HEK293T (cell line): ENCODE measurements around the gene ZIC5.

Experiments used
- CTCF ChIA-PET: fragments of 350-600 bp; formaldehyde crosslinking; extraction: SDS; loops from one replicate; lab custom pipeline; 2021; ENCODE audit warnings: antibody characterized with exemption, inconsistent platforms; lab: Yijun Ruan, JAX
- POLR2A ChIA-PET: fragments of 350-600 bp; formaldehyde crosslinking; extraction: SDS; loops from one replicate; lab custom pipeline; 2020; ENCODE audit warnings: antibody characterized with exemption, inconsistent platforms; lab: Yijun Ruan, JAX
- DNase-seq: peaks from one replicate; pipeline ENCODE4 v3.0.0; 2012; ENCODE audit warnings: mixed read lengths; ENCODE audit errors: extremely low spot score
- ARNT ChIP-seq: fragments of 450-650 bp; IDR thresholded peaks from 2 replicates; pipeline ENCODE4 v1.6.1; 2017; ENCODE audit warnings: mild to moderate bottlenecking
- BHLHE40 ChIP-seq: fragments of 450-650 bp; IDR thresholded peaks from 2 replicates; pipeline ENCODE4 v1.6.1; 2016; ENCODE audit warnings: mild to moderate bottlenecking, moderate library complexity, borderline replicate concordance
- CTBP1 ChIP-seq: fragments of 450-650 bp; IDR thresholded peaks from 2 replicates; pipeline ENCODE4 v1.6.1; 2016; ENCODE audit warnings: borderline replicate concordance
- ELF4 ChIP-seq: fragments of 450-650 bp; IDR thresholded peaks from 2 replicates; pipeline ENCODE4 v1.6.1; 2017; ENCODE audit warnings: antibody characterized with exemption
- FOXA1 ChIP-seq: fragments of 450-650 bp; IDR thresholded peaks from 2 replicates; pipeline ENCODE4 v1.6.1; 2016; ENCODE audit warnings: mild to moderate bottlenecking
- FOXK2 ChIP-seq: fragments of 450-650 bp; IDR thresholded peaks from 2 replicates; pipeline ENCODE4 v1.6.1; 2016; ENCODE audit warnings: mild to moderate bottlenecking
- FOXM1 ChIP-seq: fragments of 450-650 bp; IDR thresholded peaks from 2 replicates; pipeline ENCODE4 v1.6.1; 2017; ENCODE audit warnings: mild to moderate bottlenecking, borderline replicate concordance
- HDGF ChIP-seq: fragments of 450-650 bp; IDR thresholded peaks from 2 replicates; pipeline ENCODE4 v1.6.1; 2017; ENCODE audit warnings: antibody characterized with exemption, borderline replicate concordance
- L3MBTL2 ChIP-seq: fragments of 450-650 bp; conservative IDR thresholded peaks from 2 replicates; pipeline ENCODE4 v1.6.1; 2016; ENCODE audit warnings: mild to moderate bottlenecking
- LEF1 ChIP-seq: fragments of 450-650 bp; IDR thresholded peaks from 2 replicates; pipeline ENCODE4 v1.6.1; 2017; ENCODE audit warnings: mild to moderate bottlenecking, borderline replicate concordance
- NFRKB ChIP-seq: fragments of 450-650 bp; IDR thresholded peaks from 2 replicates; pipeline ENCODE4 v1.6.1; 2016; ENCODE audit warnings: mild to moderate bottlenecking, moderate library complexity
- PKNOX1 ChIP-seq: fragments of 450-650 bp; IDR thresholded peaks from 2 replicates; pipeline ENCODE4 v1.6.1; 2016
- SP1 ChIP-seq: fragments of 450-650 bp; IDR thresholded peaks from 2 replicates; pipeline ENCODE4 v1.6.1; 2017
- SUZ12 ChIP-seq: fragments of 450-650 bp; IDR thresholded peaks from 2 replicates; pipeline ENCODE4 v1.6.1; 2016; ENCODE audit warnings: mild to moderate bottlenecking
- TARDBP ChIP-seq: fragments of 450-650 bp; IDR thresholded peaks from 2 replicates; pipeline ENCODE4 v1.6.1; 2016
- ZNF384 ChIP-seq: fragments of 450-650 bp; IDR thresholded peaks from 2 replicates; pipeline ENCODE4 v1.6.1; 2016

Gene ZIC5

GRCh38 chr13:99976575-99976974, 5.0 kb upstream of the ZIC5 start:
- ChIA-PET POLR2A (no interaction called here), CTCF (no interaction called here)
- TF ChIP-seq ZNF384 (peak; percentile 35), HDGF (no peak), PKNOX1 (peak; percentile 98), NFRKB (no peak), SUZ12 (no peak), BHLHE40 (no peak), ARNT (peak; percentile 89), ELF4 (no peak), LEF1 (peak; percentile 95), CTBP1 (peak; percentile 98)
- DNase-seq: no peak

GRCh38 chr13:99975626-99976025, 4.1 kb upstream of the ZIC5 start:
- DNase-seq: no peak
- CTCF ChIA-PET: interaction anchor here (0.6 kb wide), 1 partner anchor 29 kb away, joined by 3 read pairs; no protein-coding TSS in a partner anchor
- POLR2A ChIA-PET: no interaction called here
- TF ChIP-seq ZNF384 (no peak), HDGF (no peak), FOXA1 (no peak), CTBP1 (no peak), ARNT (no peak), LEF1 (no peak), ELF4 (no peak), TARDBP (no peak), FOXM1 (no peak), L3MBTL2 (no peak), PKNOX1 (no peak), FOXK2 (no peak), BHLHE40 (no peak), SP1 (no peak), SUZ12 (no peak), NFRKB (no peak)

GRCh38 chr13:99974939-99975561, 3.5 kb upstream of the ZIC5 start:
- CTCF ChIA-PET: interaction anchor here (0.6 kb wide), 1 partner anchor 28 kb away, joined by 3 read pairs; no protein-coding TSS in a partner anchor
- TF ChIP-seq HDGF (no peak), BHLHE40 (no peak), ZNF384 (no peak), LEF1 (no peak), SP1 (no peak), ELF4 (no peak), SUZ12 (no peak), FOXM1 (no peak), FOXK2 (no peak), L3MBTL2 (no peak), TARDBP (no peak), NFRKB (no peak), PKNOX1 (no peak)
- no peak for DNase-seq
- POLR2A ChIA-PET: interaction anchor here (1.6 kb wide), 1 partner anchor 114 kb away, joined by 5 read pairs; the partner anchor contains the start of gene PCCA

- POLR2A ChIA-PET: interaction anchor here (1.0 to 1.6 kb wide), 4 partner anchors 12 to 419 kb away, joined by 3 to 5 read pairs (median 4); partner anchors contain the start of gene PCCA
- CTCF ChIA-PET: no interaction called here
- TF ChIP-seq ELF4 (no peak), FOXA1 (no peak), TARDBP (no peak), FOXK2 (no peak), CTBP1 (no peak), LEF1 (no peak), HDGF (no peak), PKNOX1 (no peak), ZNF384 (no peak), FOXM1 (no peak), ARNT (no peak), L3MBTL2 (no peak), SP1 (no peak), NFRKB (no peak), SUZ12 (no peak)
Observed at GRCh38 chr13:99974296-99974938, 2.9 kb upstream of the ZIC5 start.

GRCh38 chr13:99973808-99974185, 2.2 kb upstream of the ZIC5 start:
- CTCF ChIA-PET: no interaction called here
- POLR2A ChIA-PET: interaction anchor here (0.8 to 1.6 kb wide), 5 partner anchors 13 to 420 kb away, joined by 3 to 5 read pairs (median 4); partner anchors contain the start of gene PCCA
- TF ChIP-seq SUZ12 (no peak), ELF4 (no peak), NFRKB (no peak), ZNF384 (peak; percentile 72), TARDBP (no peak; the same call in 1 of the 2 replicates), FOXM1 (peak; percentile 87), LEF1 (peak; percentile 87; the same call in 1 of the 2 replicates), FOXK2 (no peak), BHLHE40 (no peak), PKNOX1 (peak; percentile 96), CTBP1 (peak; percentile 99), FOXA1 (no peak), L3MBTL2 (no peak; the same call in 1 of the 2 replicates), HDGF (no peak), ARNT (peak; percentile 98)
- DNase-seq: no peak

More at GRCh38 chr13:99974296-99974938, 2.9 kb upstream of the ZIC5 start:
- no peak for DNase-seq
